Nephron (organoid): Measurements from ENCODE around the gene HS6ST3.

Experiments
- H3K27ac Mint-ChIP-seq, 3 experiments: 2 replicates each; pipeline ENCODE4 v1.8.0; 2020; ENCODE audit warnings: mixed read lengths in 3 of 3, mild to moderate bottlenecking in 2 of 3, moderate library complexity in 1 of 3
- H3K27me3 Mint-ChIP-seq: 2 replicates; pipeline ENCODE4 v1.8.0; 2021; ENCODE audit warnings: low read depth, mild to moderate bottlenecking, moderate library complexity, mixed read lengths
- H3K36me3 Mint-ChIP-seq: 2 replicates; pipeline ENCODE4 v1.8.0; 2020; ENCODE audit warnings: low read depth, mixed read lengths
- H3K4me1 Mint-ChIP-seq: 2 replicates; pipeline ENCODE4 v1.8.0; 2020; ENCODE audit warnings: mixed read lengths
- H3K4me3 Mint-ChIP-seq, 3 experiments: 2 replicates each; pipeline ENCODE4 v1.8.0; 2020; ENCODE audit warnings: mild to moderate bottlenecking in 3 of 3, mixed read lengths in 3 of 3, moderate library complexity in 2 of 3
- H3K9me3 Mint-ChIP-seq: 2 replicates; pipeline ENCODE4 v1.8.0; 2020; ENCODE audit warnings: mixed read lengths
- TF ChIP-seq, protein P1 (sequence below), 3 experiments: fragments of 200-600 bp; sonication (generic); IDR thresholded peaks; one replicate each; pipeline ENCODE4 v1.5.0; 2021; ENCODE audit warnings: antibody characterized with exemption in 3 of 3; ENCODE audit not compliant: unreplicated experiment in 3 of 3

HS6ST3 gene

DNA sequence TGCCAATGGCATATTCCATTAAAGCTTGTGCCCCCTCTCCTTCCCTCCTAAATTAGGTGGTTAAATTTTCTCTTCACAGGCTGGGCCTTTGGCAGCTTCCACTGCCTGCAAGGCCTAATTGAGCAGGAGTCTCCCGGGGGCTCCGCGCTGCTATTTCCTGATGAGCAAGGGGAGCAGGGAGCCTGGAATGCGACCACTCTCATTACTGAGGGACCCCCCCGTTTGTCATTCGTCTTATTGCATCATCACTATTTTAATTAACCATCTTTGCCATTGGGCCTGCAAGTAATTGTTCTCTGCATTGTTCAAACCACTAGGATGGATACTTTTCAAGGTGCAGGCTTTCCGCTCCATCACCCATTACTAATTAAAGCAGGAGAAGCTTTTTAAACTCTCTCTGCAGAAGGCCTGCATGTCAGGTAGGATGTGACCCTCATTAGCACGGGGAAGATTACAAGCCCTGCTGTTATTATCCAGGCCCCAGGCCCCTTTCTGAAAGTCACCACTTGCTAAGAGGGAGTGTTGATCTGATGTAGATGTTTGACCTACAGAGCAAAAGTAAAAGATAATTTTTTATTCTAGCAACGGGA is 762.0 kb downstream of the HS6ST3 start:
- Mint-ChIP-seq H3K9me3 (peaks cover 8% of the 10 kb centered on the region), H3K27me3 (peaks cover 4% of the 10 kb centered on the region), H3K27ac (no peak overlapping the region), H3K4me3 (no peak overlapping the region), H3K4me1 (no peaks in the 10 kb centered on the region), H3K36me3 (no peaks in the 10 kb centered on the region)
- TF ChIP-seq, protein P1, sequence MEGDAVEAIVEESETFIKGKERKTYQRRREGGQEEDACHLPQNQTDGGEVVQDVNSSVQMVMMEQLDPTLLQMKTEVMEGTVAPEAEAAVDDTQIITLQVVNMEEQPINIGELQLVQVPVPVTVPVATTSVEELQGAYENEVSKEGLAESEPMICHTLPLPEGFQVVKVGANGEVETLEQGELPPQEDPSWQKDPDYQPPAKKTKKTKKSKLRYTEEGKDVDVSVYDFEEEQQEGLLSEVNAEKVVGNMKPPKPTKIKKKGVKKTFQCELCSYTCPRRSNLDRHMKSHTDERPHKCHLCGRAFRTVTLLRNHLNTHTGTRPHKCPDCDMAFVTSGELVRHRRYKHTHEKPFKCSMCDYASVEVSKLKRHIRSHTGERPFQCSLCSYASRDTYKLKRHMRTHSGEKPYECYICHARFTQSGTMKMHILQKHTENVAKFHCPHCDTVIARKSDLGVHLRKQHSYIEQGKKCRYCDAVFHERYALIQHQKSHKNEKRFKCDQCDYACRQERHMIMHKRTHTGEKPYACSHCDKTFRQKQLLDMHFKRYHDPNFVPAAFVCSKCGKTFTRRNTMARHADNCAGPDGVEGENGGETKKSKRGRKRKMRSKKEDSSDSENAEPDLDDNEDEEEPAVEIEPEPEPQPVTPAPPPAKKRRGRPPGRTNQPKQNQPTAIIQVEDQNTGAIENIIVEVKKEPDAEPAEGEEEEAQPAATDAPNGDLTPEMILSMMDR (IDR thresholded peaks at IDR 0.05; ENCODE audit: unreplicated experiment in 3 of 3) = no peak

DNA sequence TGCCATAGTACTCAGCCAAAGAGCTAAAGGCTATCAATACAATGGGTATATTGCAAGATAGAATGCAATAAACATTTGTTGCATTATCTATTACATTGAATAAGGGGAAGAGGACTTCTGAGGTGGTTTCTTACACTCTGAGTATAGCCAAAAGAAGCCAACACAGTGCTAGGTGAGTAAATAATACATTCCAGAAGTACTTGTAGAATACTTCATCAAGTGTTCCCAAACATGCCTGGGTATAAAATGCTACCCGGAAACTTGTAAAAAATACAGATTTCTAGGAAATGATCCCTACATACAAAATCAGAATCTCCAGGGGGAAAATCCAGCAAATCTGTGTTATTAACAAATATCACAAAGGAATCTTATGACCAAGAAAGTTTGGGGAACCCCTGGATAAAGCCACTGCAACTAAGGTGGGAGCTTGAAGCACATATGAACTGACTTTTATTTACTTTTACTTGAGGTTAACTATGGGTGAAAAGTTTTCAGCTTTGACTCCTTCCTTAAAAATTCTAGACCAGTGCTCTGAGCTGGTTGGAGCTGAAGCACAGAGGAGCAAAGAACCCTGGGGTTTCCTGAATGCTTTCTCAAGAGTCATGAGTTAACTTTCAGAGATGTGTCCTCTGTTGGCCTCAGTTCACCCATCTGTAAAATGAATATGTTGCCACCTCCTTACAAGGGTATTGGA is 768.4 kb downstream of the HS6ST3 start:
- Mint-ChIP-seq H3K4me3 (no peak overlapping the region), H3K4me1 (peaks cover 23% of the 10 kb centered on the region), H3K9me3 (peaks cover 6% of the 10 kb centered on the region), H3K36me3 (no peaks in the 10 kb centered on the region), H3K27me3 (no peaks in the 10 kb centered on the region), H3K27ac (no peak overlapping the region)
- TF ChIP-seq, protein P1 (IDR thresholded peaks at IDR 0.05; ENCODE audit: unreplicated experiment in 3 of 3) = no peak

GRCh38 chr13:96860882-96861281 is 771.0 kb downstream of the HS6ST3 start:
- TF ChIP-seq, protein P1 (IDR thresholded peaks at IDR 0.05; ENCODE audit: unreplicated experiment in 3 of 3) = no peak
- H3K36me3 Mint-ChIP-seq = no peaks in the 10 kb centered on the region
- H3K27ac Mint-ChIP-seq = peak overlapping the region in 1 of 3 experiments; percentile 66
- peaks cover 25% of the 10 kb centered on the region for H3K4me1 Mint-ChIP-seq
- no peak overlapping the region for H3K4me3 Mint-ChIP-seq
- peaks cover under 1% of the 10 kb centered on the region for H3K27me3 Mint-ChIP-seq
- H3K9me3 Mint-ChIP-seq = peaks cover 3% of the 10 kb centered on the region

- H3K36me3 Mint-ChIP-seq = no peaks in the 10 kb centered on the region
- H3K4me1 Mint-ChIP-seq = peaks cover 25% of the 10 kb centered on the region
- TF ChIP-seq, protein P1 (IDR thresholded peaks at IDR 0.05; ENCODE audit: unreplicated experiment in 3 of 3) = no peak
- peaks cover 3% of the 10 kb centered on the region for H3K9me3 Mint-ChIP-seq
- H3K4me3 Mint-ChIP-seq = no peak overlapping the region
- H3K27ac Mint-ChIP-seq = peak overlapping the region in 2 of 3 experiments; percentile 34 to 66
- H3K27me3 Mint-ChIP-seq = peaks cover 4% of the 10 kb centered on the region
Observed at GRCh38 chr13:96862093-96862492, 772.2 kb downstream of the HS6ST3 start.

DNA sequence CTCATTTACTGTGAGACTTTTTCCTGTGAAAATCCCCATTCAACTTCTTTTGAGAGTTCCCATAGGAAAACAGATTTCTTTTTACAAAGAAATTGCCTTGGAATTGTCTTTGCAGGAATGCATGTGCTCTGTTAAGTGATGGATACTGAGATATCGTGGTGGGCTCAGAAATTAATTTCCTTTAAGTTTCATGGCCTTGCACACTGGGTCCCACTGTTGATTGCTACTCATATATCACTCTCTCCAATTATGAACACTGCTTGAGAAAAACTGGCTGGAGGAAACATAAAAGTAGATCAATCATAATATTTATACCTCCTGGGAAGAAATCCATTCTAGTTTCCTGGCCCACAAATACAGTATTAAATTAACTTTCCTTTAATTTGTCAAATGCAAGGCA is 773.1 kb downstream of the HS6ST3 start:
- TF ChIP-seq, protein P1 (IDR thresholded peaks at IDR 0.05; ENCODE audit: unreplicated experiment in 3 of 3) = no peak
- Mint-ChIP-seq H3K27ac (peak overlapping the region in 2 of 3 experiments; percentile 53 to 66), H3K36me3 (no peaks in the 10 kb centered on the region), H3K4me1 (peaks cover 25% of the 10 kb centered on the region), H3K27me3 (peaks cover 4% of the 10 kb centered on the region), H3K4me3 (no peak overlapping the region), H3K9me3 (peaks cover 3% of the 10 kb centered on the region)

DNA sequence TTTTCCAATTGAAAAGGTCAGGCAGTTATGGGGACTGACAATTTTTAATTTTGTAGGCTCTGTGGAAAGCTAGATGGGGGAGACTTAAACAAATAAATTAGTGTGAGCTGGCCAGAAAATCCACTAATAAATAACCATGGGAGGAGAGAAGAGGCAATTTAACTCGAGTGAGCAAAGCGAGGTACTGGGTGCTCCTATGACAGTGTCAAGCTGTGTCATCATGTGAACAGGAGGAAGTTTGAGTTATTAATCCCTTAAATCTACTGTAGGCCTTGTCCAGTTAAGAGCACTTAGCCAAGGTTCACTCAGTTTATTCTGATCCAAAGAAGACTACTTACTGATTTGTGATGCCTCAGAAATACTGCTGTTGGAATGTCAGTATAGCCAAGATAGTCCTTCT is 781.6 kb downstream of the HS6ST3 start:
- Mint-ChIP-seq H3K27ac (peak overlapping the region in 1 of 3 experiments; percentile 9), H3K4me3 (no peak overlapping the region), H3K4me1 (no peaks in the 10 kb centered on the region), H3K27me3 (peaks cover 16% of the 10 kb centered on the region), H3K36me3 (no peaks in the 10 kb centered on the region), H3K9me3 (no peaks in the 10 kb centered on the region)
- TF ChIP-seq, protein P1 (IDR thresholded peaks at IDR 0.05; ENCODE audit: unreplicated experiment in 3 of 3) = no peak
